Gastroesophageal sphincter (tissue), 3 donors: ENCODE results near the gene MDM4.

Experiments
- CTCF ChIP-seq, 4 experiments: fragments of 200-600 bp in 2 of 4; fragments of 450-650 bp in 2 of 4; sonication (generic) in 1 of 4; IDR thresholded peaks; one replicate each; pipeline ENCODE4 v1.5.1; 2017 to 2019; ENCODE audit warnings: antibody characterized with exemption in 4 of 4, mild to moderate bottlenecking in 2 of 4, moderate library complexity in 2 of 4
- EP300 ChIP-seq: sonication (generic); formaldehyde crosslinking; IDR thresholded peaks from one replicate; pipeline ENCODE4 v1.6.1; 2017; ENCODE audit warnings: antibody characterized with exemption, mild to moderate bottlenecking
- POLR2A ChIP-seq, 2 donors: fragments of 450-650 bp; IDR thresholded peaks; one replicate each; pipeline ENCODE4 v1.6.1; 2017; ENCODE audit warnings: antibody characterized with exemption in 2 of 2, mild to moderate bottlenecking in 2 of 2, moderate library complexity in 1 of 2

- TF ChIP-seq POLR2A (IDR thresholded peaks at IDR 0.05) (no peak), CTCF (IDR thresholded peaks at IDR 0.05) (no peak), EP300 (no peak)
Measured at GRCh38 chr1:204577794-204578478, 61.7 kb downstream of the MDM4 start.
